Karpas-422 (cell line): ENCODE data around the gene NKAIN2. TPM values are rescaled to one million over a fixed set of nuclear protein-coding genes. Genes with fewer than 3 reads are reported as not detected.

ENCODE experiments used
- DNase-seq: peaks from one replicate; pipeline ENCODE4 v3.0.0-alpha.2; 2015
- H2AFZ ChIP-seq: fragments of 200-600 bp; sonication (generic); 2 replicates; pipeline ENCODE4 v1.6.1; 2014; ENCODE audit warnings: antibody characterized with exemption, low read length, mixed read lengths
- H3K27ac ChIP-seq: fragments of 200-600 bp; sonication (generic); 2 replicates; pipeline ENCODE4 v1.5.1; 2014; ENCODE audit warnings: mild to moderate bottlenecking, low read length, moderate library complexity
- H3K27me3 ChIP-seq: fragments of 200-600 bp; sonication (generic); 2 replicates; pipeline ENCODE4 v1.6.1; 2014; ENCODE audit warnings: low read length, mixed read lengths
- H3K36me3 ChIP-seq: fragments of 200-600 bp; sonication (generic); 2 replicates; pipeline ENCODE4 v1.6.1; 2014; ENCODE audit warnings: low read length, mixed read lengths; ENCODE audit not compliant: insufficient read depth
- H3K4me1 ChIP-seq: fragments of 200-600 bp; sonication (generic); 2 replicates; pipeline ENCODE4 v1.6.1; 2014; ENCODE audit warnings: mild to moderate bottlenecking, low read length, mixed read lengths
- H3K4me2 ChIP-seq: fragments of 200-600 bp; sonication (generic); 2 replicates; pipeline ENCODE4 v1.6.1; 2014; ENCODE audit warnings: low read length, low read depth, mild to moderate bottlenecking; ENCODE audit not compliant: poor library complexity, severe bottlenecking
- H3K4me3 ChIP-seq: fragments of 200-600 bp; sonication (generic); 2 replicates; pipeline ENCODE4 v1.5.1; 2014; ENCODE audit warnings: mild to moderate bottlenecking, antibody characterized with exemption, low read length, mixed read lengths
- H3K79me2 ChIP-seq: fragments of 200-600 bp; sonication (generic); 2 replicates; pipeline ENCODE4 v1.6.1; 2014; ENCODE audit warnings: mild to moderate bottlenecking, low read length, mixed read lengths
- H3K9ac ChIP-seq: fragments of 200-600 bp; sonication (generic); 2 replicates; pipeline ENCODE4 v1.6.0; 2014; ENCODE audit warnings: low read length
- H3K9me2 ChIP-seq: fragments of 200-600 bp; sonication (generic), shearing (Covaris generic); replicated peaks from 2 replicates; pipeline ENCODE4 v1.6.0; 2014; ENCODE audit warnings: mild to moderate bottlenecking, low read length, moderate library complexity; ENCODE audit not compliant: insufficient read depth
- H3K9me3 ChIP-seq: fragments of 300-700, 200-600 bp; sonication (generic); 2 replicates; pipeline ENCODE4 v1.6.1; 2014; ENCODE audit warnings: low read length, mixed read lengths
- H4K20me1 ChIP-seq: fragments of 200-600 bp; sonication (generic); 2 replicates; pipeline ENCODE4 v1.6.1; 2014; ENCODE audit warnings: mild to moderate bottlenecking, antibody characterized with exemption, low read length, low read depth; ENCODE audit not compliant: insufficient read depth
- total RNA-seq: library from RNA; depleted of rRNA; stranded (reverse); fragments of >200 nt; shearing (Covaris generic); gene quantifications from 2 replicates; pipeline ENCODE4 v1.2.3, GENCODE V29; 2014; ENCODE audit warnings: low replicate concordance

The NKAIN2 gene
- total RNA-seq, 1 experiment from 2014 or later: not detected

DNA sequence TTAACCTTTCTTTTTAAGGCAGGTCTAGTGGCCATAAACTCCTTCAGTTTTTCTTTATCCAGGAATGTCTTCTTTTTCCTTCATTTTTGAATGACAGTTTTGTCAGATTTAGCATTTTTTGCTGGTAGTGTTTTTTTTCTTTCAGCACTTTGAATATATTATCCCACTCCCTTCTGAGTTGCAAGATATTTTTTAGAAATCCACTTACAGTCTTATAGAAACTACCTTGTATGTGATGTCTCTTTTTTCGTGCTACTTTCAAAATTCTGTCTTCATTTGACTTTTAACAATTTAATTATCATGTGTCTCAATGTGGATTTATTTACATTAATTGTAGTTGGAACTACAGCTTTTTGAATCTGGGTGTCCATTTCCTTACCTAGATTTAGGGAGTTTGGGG is 874.2 kb downstream of the NKAIN2 start:
- Histone ChIP-seq H3K9me2 (no peaks in the 10 kb centered on the region), H3K9me3 (peaks cover 36% of the 10 kb centered on the region), H3K36me3 (no peaks in the 10 kb centered on the region), H4K20me1 (no peaks in the 10 kb centered on the region), H3K79me2 (no peaks in the 10 kb centered on the region), H3K4me2 (no peak overlapping the region), H3K27me3 (no peaks in the 10 kb centered on the region), H3K4me3 (no peak overlapping the region), H3K4me1 (no peaks in the 10 kb centered on the region), H3K9ac (no peak overlapping the region), H2AFZ (no peak overlapping the region), H3K27ac (no peak overlapping the region)
- DNase-seq: no peak

DNA sequence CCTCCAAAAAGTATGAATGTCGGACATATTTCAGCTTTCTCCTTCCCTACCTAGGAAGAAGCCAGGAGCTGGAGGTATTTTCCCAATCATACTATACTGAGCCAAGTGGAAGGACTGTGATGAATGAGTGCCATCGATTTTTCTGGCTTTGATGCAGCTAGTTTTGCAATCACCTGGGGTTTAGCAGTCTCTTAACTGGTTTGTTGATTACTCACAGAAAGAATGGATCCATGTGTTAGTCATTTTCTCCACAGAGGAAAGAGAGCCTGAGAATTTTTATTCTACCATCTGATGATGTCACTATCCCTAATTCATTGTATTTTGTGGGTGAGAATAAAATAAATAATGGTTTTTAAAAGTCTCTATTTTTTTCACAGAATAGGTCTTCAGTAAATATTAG is 875.7 kb downstream of the NKAIN2 start:
- no peak overlapping the region for H3K9ac ChIP-seq
- H3K4me3 ChIP-seq: no peak overlapping the region
- H3K9me3 ChIP-seq: peaks cover 32% of the 10 kb centered on the region; the same call in 1 of the 2 replicates
- H3K4me1 ChIP-seq: no peaks in the 10 kb centered on the region
- DNase-seq: no peak
- no peaks in the 10 kb centered on the region for H4K20me1 ChIP-seq
- no peaks in the 10 kb centered on the region for H3K9me2 ChIP-seq
- H3K4me2 ChIP-seq: no peak overlapping the region
- no peaks in the 10 kb centered on the region for H3K79me2 ChIP-seq
- no peaks in the 10 kb centered on the region for H3K36me3 ChIP-seq
- no peak overlapping the region for H2AFZ ChIP-seq
- H3K27ac ChIP-seq: no peak overlapping the region
- no peaks in the 10 kb centered on the region for H3K27me3 ChIP-seq

DNA sequence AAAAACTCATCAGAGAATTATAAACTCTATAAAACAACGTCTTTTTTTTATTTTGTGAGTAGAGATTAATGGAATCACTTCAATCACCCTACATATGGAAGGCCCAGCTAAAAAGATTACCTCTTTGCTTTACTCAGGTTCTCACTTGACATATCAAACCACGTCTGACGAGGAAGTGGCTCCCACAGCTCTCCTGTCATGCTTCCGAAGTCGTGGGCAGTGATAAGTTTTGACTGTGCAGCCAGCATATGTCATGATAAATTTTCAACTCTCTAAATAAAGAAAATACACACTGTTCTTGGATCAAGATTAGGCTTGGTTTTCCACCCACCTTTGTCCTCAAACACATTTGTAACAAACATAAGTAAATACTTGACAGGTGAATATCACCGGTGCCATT is 879.1 kb downstream of the NKAIN2 start:
- Histone ChIP-seq H3K9me2 (no peaks in the 10 kb centered on the region), H3K36me3 (no peaks in the 10 kb centered on the region), H3K79me2 (no peaks in the 10 kb centered on the region), H3K4me1 (no peaks in the 10 kb centered on the region), H3K9me3 (peaks cover 20% of the 10 kb centered on the region; the same call in 1 of the 2 replicates), H3K9ac (no peak overlapping the region), H3K27ac (no peak overlapping the region), H3K27me3 (no peaks in the 10 kb centered on the region), H4K20me1 (no peaks in the 10 kb centered on the region), H3K4me2 (no peak overlapping the region), H2AFZ (no peak overlapping the region), H3K4me3 (no peak overlapping the region)
- no peak for DNase-seq

DNA sequence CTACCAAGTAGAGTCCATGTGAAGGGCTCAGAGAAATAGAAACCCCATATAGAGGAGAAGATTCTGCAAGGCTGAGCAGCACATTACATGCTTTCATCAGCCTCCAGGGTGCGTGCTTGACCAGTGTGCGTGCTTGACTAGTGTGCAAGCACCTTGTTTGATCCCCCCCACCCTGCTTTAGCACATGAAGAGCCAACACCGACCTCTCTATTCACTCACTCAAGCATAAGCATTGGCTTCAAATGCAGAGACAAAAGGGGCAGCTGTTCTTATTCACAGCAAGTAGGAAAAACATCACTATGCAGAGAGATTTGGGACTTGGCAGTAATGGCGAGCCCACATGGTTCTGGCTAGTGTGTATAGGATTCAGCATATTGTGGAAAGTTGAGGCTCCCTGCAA is 879.8 kb downstream of the NKAIN2 start:
- Histone ChIP-seq H3K4me2 (no peak overlapping the region), H3K9ac (no peak overlapping the region), H3K4me1 (no peaks in the 10 kb centered on the region), H3K4me3 (no peak overlapping the region), H3K9me2 (no peaks in the 10 kb centered on the region), H3K79me2 (no peaks in the 10 kb centered on the region), H3K9me3 (peaks cover 16% of the 10 kb centered on the region; the same call in 1 of the 2 replicates), H3K27ac (no peak overlapping the region), H2AFZ (no peak overlapping the region), H3K27me3 (no peaks in the 10 kb centered on the region), H4K20me1 (no peaks in the 10 kb centered on the region), H3K36me3 (no peaks in the 10 kb centered on the region)
- no peak for DNase-seq

DNA sequence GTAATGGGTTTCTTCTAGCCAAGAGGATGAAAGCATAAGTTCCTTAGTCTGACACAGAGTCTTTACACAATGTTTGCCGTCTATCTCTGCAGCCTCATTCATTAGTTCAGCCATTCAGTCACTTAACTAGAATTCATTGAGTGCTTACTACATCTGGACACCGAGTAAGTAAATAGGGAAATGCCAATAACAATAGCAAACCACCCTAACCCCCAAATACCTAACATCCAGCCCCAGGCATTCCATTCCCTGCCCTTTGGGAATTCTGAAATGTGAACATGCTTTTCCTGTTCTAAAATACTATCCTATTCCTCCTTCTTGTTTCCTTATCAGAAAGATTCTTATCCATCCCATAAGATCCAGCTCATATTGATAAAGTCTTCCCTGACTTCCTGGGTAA is 881.0 kb downstream of the NKAIN2 start:
- H3K9ac ChIP-seq: no peak overlapping the region
- no peaks in the 10 kb centered on the region for H3K9me2 ChIP-seq
- no peak overlapping the region for H2AFZ ChIP-seq
- H3K79me2 ChIP-seq: no peaks in the 10 kb centered on the region
- H3K27ac ChIP-seq: no peak overlapping the region
- H3K27me3 ChIP-seq: no peaks in the 10 kb centered on the region
- no peaks in the 10 kb centered on the region for H3K4me1 ChIP-seq
- H3K4me3 ChIP-seq: no peak overlapping the region
- no peaks in the 10 kb centered on the region for H3K36me3 ChIP-seq
- H4K20me1 ChIP-seq: no peaks in the 10 kb centered on the region
- DNase-seq: no peak
- no peak overlapping the region for H3K4me2 ChIP-seq
- H3K9me3 ChIP-seq: peaks cover 12% of the 10 kb centered on the region; the same call in 1 of the 2 replicates

DNA sequence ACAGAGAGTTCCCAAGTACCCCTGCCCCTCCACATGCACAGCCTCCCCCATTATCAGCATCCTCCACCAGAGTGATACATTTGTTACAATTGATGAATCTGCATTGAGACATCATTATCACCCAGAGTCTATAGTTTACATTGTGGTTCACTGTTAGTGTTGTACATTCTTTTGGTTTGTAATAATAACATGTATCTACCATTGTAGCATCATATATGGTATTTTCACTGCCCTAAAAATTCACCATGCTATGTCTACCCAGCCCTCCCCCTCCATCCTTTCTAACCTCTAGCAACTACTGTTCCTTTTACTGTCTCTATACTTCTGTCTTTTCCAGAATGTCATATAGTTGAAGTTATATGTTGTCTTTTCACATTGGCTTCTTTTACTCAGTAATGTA is 884.7 kb downstream of the NKAIN2 start:
- H3K4me2 ChIP-seq: no peak overlapping the region
- no peak overlapping the region for H3K4me3 ChIP-seq
- no peak overlapping the region for H3K9ac ChIP-seq
- no peaks in the 10 kb centered on the region for H4K20me1 ChIP-seq
- H3K4me1 ChIP-seq: no peaks in the 10 kb centered on the region
- H3K27me3 ChIP-seq: no peaks in the 10 kb centered on the region
- no peak overlapping the region for H2AFZ ChIP-seq
- no peak overlapping the region for H3K27ac ChIP-seq
- no peak for DNase-seq
- no peaks in the 10 kb centered on the region for H3K9me3 ChIP-seq
- H3K9me2 ChIP-seq: no peaks in the 10 kb centered on the region
- H3K79me2 ChIP-seq: no peaks in the 10 kb centered on the region
- no peaks in the 10 kb centered on the region for H3K36me3 ChIP-seq

DNA sequence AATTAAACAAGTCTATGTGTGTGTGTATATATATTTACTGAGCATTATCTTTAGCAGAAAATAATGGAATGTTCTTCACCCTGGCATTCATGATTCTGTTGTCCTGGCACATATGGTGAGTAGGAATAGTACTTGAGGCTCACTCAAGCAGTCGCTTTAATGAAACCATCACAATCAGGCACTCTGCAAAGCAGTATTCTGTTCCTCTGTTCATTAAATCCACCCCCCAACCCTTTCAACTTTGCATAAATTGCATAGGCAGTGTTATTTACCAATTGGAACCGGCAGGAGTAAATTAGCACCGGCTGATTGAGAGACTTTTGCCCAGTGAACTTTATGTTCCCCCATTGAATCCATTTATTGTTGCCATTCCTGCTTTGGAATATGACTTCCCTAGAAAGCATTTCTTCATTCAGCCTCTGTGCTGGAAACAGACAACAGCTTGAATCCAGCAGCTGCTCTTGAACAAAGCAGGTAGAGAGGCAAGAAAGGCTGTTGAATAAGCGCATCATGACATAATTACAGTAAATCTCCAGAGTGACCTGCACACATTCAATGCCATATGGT is 890.6 kb downstream of the NKAIN2 start:
- no peak overlapping the region for H3K4me2 ChIP-seq
- no peak overlapping the region for H3K9ac ChIP-seq
- no peak overlapping the region for H3K4me3 ChIP-seq
- H3K79me2 ChIP-seq: no peaks in the 10 kb centered on the region
- H4K20me1 ChIP-seq: no peaks in the 10 kb centered on the region
- H3K36me3 ChIP-seq: no peaks in the 10 kb centered on the region
- no peaks in the 10 kb centered on the region for H3K9me2 ChIP-seq
- DNase-seq: no peak
- H3K9me3 ChIP-seq: no peaks in the 10 kb centered on the region
- no peaks in the 10 kb centered on the region for H3K27me3 ChIP-seq
- no peaks in the 10 kb centered on the region for H3K4me1 ChIP-seq
- H2AFZ ChIP-seq: no peak overlapping the region
- H3K27ac ChIP-seq: no peak overlapping the region

DNA sequence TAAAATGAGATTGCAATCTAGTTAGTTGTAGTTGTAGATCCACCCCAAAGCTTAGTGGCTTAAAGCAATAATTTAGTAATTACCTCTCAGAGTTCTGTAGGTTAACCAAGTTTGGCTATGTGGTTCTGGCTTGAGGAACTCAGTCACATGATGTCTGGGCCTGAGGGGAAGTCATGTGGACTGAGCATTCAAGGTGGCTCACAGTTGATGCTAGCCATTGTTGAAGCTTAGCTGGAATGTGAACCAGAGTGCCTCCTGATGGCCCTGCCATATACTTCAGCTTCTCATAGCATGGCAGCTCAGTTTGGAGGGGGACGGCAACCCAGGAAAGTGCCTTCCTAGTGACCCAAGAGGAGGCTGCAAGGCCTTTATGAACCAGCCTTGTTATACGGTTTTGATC is 895.4 kb downstream of the NKAIN2 start:
- Histone ChIP-seq H3K9me2 (no peaks in the 10 kb centered on the region), H3K4me3 (no peak overlapping the region), H3K79me2 (no peaks in the 10 kb centered on the region), H4K20me1 (no peaks in the 10 kb centered on the region), H2AFZ (no peak overlapping the region), H3K4me1 (no peaks in the 10 kb centered on the region), H3K9ac (no peak overlapping the region), H3K4me2 (no peak overlapping the region), H3K27ac (no peak overlapping the region), H3K27me3 (no peaks in the 10 kb centered on the region), H3K36me3 (no peaks in the 10 kb centered on the region), H3K9me3 (peaks cover 3% of the 10 kb centered on the region; the same call in 1 of the 2 replicates)
- no peak for DNase-seq

DNA sequence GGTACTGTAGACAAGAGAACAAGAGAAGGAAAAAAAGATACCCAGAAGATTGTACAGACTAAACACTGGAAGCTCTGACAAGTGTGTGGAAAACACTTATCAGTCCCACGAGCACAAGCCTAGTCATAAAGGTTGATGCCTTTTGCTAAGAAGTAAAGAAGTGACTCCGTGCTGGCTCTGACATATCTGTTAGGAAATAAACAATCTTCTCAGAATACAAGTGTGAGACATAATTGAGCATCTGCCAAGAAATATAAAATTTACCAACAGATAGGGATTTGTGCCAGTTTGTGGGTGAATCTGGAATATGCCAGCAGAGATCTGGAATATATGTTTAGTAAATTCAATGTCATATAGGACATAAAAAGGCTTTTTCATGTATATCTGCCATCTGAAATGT is 899.9 kb downstream of the NKAIN2 start:
- no peaks in the 10 kb centered on the region for H3K79me2 ChIP-seq
- peaks cover 3% of the 10 kb centered on the region; the same call in 1 of the 2 replicates for H3K9me3 ChIP-seq
- H4K20me1 ChIP-seq: no peaks in the 10 kb centered on the region
- H3K4me2 ChIP-seq: no peak overlapping the region
- H2AFZ ChIP-seq: no peak overlapping the region
- H3K9ac ChIP-seq: no peak overlapping the region
- no peak overlapping the region for H3K27ac ChIP-seq
- H3K4me1 ChIP-seq: no peaks in the 10 kb centered on the region
- no peaks in the 10 kb centered on the region for H3K36me3 ChIP-seq
- no peak overlapping the region for H3K4me3 ChIP-seq
- no peak for DNase-seq
- no peaks in the 10 kb centered on the region for H3K9me2 ChIP-seq
- H3K27me3 ChIP-seq: no peaks in the 10 kb centered on the region
